ENCODE data around the gene CPEB4.

The CPEB4 gene

DNA sequence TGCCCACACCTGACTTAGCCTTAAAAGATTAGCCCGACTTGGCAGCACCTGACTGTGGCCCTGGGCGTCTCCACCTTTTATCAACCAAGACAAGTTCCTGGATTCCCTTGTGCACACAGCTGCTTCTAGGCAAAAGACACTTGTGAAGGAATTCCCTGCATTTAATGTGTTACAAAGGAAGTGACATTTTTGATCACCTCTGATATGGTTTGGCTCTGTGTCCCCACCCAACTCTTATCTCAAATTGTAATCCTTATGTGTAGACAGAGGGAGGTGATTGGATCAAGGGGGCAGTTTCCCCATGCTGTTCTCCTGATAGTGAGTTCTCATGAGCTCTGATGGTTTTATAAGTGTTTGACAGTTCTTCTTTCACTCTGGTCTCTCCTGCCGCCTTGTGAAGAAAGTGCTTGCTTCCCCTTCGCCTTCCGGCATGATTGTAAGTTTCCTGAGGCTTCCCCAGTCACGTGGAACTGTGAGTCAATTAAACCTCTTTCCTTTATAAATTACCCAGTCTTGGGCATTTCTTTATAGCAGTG, 2.6 kb upstream of the CPEB4 start:
- DNase-seq = no peak

GRCh38 chr5:173886150-173886549, 2.0 kb upstream of the CPEB4 start:
- DNase-seq = no peak

DNA sequence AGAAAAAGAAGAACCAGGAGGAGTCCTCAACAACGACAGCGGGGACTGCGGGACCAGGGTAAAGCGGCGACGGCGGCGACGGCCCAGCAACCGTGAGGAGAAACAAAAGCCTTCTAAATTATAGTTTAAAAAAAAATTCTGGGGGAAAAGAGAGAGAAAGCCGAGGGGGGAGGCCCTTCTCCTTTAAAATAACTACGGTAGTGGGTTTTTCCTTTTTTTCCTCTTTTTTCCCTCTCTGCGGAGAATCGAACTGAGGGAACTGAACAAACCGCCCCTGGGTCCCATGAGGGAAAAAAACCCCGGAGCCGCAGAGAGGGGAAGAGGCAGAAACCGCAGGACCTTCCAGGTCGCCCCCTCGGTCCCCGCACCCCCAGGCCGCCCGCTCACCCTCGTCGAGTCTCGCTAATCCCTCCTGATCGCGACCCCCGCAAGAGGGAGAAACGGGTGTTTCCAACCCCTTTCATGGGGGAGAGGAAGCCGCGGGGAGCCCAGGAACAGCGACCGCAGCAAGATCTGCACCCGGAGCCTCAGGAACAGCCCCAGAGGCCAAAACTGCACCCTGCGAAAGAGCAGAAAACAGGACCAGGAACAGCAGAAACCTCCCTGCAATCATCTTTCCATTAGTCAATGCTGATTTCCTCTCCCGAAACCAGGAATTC, 453 bp downstream of the CPEB4 start:
- no peak for DNase-seq

DNA sequence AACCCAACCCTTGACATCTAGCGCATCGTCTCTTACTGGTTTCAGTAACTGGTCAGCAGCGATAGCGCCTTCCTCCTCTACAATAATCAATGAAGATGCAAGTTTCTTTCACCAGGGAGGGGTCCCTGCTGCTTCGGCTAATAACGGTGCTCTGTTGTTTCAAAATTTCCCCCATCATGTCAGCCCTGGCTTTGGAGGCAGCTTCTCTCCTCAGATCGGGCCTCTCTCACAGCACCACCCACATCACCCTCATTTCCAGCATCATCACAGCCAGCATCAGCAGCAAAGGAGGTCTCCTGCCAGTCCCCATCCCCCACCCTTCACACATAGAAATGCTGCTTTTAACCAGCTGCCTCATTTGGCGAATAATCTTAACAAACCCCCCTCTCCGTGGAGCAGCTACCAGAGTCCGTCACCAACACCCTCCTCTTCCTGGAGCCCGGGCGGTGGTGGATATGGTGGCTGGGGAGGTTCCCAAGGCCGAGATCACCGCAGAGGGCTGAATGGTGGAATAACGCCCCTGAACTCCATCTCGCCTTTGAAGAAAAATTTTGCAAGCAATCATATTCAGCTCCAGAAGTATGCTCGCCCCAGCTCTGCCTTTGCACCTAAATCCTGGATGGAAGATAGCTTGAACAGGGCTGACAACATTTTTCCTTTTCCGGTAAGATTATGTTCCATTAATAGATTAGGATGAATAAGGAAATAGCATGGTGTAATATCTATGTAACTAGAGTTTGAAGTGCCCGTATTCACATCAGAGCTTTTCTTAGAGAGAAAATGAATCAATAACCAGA, 2.2 kb downstream of the CPEB4 start:
- DNase-seq = no peak

- DNase-seq = no peak
Observed at GRCh38 chr5:173891308-173892116, 3.4 kb downstream of the CPEB4 start.

- DNase-seq = no peak
Observed at GRCh38 chr5:173893192-173893561, 5.0 kb downstream of the CPEB4 start.

DNA sequence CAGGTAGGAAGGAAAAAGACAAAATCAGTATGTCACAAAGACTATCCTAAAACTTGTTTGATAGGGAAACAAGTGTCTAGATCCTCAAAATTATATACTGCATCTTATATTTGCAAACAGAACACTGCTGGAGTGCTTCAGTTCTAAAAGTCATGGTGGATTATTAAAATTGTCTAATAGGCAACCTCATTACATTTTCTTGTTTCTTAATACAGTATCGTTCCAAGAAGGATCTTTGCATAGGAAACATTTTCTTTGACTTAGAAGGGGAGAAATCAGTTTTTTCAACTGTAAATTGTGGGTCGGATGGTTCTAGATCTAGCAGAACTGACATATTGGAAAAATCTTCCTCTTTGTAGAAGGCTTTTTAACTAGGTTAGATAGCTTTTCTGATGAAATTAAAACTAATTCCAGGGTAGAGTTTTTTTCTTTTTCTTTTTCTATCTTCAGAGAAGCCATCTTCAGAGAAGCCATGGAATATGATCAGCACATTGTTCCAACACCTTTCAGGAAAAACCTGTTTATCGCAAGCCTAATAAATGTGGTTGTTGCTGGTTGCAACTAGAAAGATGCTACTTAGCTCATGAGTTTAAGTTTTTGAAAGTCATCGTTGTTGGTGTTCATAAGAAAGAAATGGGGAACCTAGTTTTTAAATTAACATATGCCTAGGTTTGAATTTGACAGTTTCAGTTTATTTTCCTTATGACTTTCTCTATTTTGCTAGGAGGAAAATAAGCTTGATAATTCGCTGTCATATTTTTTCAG, 7.4 kb downstream of the CPEB4 start:
- no peak for DNase-seq

GRCh38 chr5:173896631-173897030, 8.5 kb downstream of the CPEB4 start:
- no peak for DNase-seq

DNA sequence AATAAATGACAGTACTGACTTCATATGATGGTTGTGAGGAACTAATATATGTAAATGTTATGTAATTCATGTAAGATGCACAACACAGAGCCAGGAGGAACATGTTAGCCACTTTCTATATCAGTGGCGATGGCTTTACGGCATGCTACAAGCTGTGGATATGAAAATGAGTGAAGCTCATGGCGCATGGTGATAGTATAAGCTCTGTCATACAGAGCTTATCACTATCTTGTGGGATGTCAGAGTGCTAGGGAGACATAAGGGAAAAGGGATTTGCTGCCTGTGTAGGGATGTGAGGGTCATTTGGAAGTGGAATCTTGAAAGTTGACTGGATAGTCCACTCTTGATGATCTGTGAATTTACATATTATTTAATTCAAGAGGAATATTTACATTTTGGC, 13.6 kb downstream of the CPEB4 start:
- no peak for DNase-seq

DNA sequence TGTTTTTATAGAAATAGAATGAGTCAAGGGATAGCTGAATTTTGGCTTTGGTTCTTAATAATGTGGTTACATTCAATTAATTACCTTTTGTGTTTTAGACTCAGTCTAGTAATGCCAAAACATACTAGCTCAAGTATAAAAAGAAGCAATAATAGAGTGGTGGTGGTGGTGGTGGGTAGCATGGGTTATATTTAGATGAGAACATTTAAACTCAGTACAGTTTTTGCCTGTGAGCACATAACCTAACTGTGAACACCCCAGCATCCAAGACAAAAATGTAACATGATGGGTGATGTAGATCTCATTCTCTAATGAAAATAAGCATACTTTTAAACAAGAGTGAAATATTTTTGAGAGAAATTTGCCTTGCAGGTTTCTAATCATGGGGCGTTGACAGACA, 14.2 kb downstream of the CPEB4 start:
- no peak for DNase-seq

- no peak for DNase-seq
Observed at GRCh38 chr5:173902743-173903142, 14.6 kb downstream of the CPEB4 start.

- DNase-seq = no peak
Observed at GRCh38 chr5:173903396-173904140, 15.4 kb downstream of the CPEB4 start.

GRCh38 chr5:173904151-173904550, 16.0 kb downstream of the CPEB4 start:
- DNase-seq = no peak

- no peak for DNase-seq
Observed at GRCh38 chr5:173907284-173907683, 19.1 kb downstream of the CPEB4 start.

- DNase-seq = no peak
Observed at GRCh38 chr5:173907686-173908371, 19.7 kb downstream of the CPEB4 start.

DNA sequence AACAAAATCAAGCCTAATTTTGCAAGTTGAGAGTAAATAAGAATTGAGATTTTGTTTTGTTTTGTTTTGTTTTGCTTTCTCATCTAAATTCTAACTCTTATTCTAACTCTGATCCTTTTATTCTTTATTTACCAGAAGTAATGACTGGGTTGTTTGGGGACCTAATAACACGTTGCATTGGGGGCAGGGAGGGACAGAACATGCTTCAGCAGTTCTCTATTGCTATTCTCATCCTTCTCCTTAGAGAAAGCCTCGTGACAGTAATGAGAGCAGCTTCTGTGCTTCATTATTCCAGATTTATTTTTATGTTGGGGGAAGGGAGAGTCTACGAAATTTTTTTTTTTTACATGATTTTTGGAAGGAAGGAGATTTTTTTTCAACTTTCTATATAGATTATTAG, 21.1 kb downstream of the CPEB4 start:
- DNase-seq = no peak

GRCh38 chr5:173910215-173910614, 22.1 kb downstream of the CPEB4 start:
- DNase-seq = no peak

DNA sequence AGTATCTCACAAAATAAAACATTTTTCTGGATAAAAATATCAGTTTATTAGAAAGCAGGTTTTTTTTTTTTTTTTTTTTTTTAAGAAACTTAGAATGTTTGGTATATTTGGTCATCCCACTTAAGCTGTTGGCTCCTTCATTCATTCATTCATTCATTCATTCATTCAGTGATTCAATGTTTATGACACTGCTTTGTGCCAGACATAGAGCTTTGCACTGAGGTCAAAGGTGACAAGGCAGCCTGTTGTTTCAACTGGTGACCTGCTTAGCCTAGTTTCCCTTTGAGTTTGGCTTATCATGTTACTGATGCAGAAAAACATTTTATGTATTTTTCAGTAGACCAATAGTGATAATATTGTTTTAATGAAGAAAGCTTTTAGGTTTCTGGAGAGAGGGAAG, 23.5 kb downstream of the CPEB4 start:
- DNase-seq = no peak

GRCh38 chr5:173913686-173914321, 25.7 kb downstream of the CPEB4 start:
- no peak for DNase-seq

GRCh38 chr5:173915310-173916014, 27.3 kb downstream of the CPEB4 start:
- DNase-seq = no peak
